Hindlimb muscle (tissue), 1 donor: Measurements from ENCODE around the gene PIK3C2B. TPM values are rescaled to one million over a fixed set of nuclear protein-coding genes. Genes with fewer than 3 reads are reported as not detected.
A peak's percentile ranks its signal among the peaks of the same experiment; 100 is the strongest.
"Not testable (repeated sequence)": the region's sequence is repeated elsewhere in the genome, so short reads cannot be mapped to it uniquely, and the experiment has no call there.

ENCODE experiments used
- DNase-seq: peaks from one replicate; pipeline ENCODE4 v3.0.0-alpha.2; 2013
- polyA plus RNA-seq: library from polyadenylated mRNA; unstranded; fragments of 120-200 nt; gene quantifications from one replicate; pipeline ENCODE4 v1.2.1, GENCODE V29; 2013; ENCODE audit not compliant: insufficient read length

PIK3C2B gene
- polyA plus RNA-seq, 1 donor: 39.7 TPM

DNA sequence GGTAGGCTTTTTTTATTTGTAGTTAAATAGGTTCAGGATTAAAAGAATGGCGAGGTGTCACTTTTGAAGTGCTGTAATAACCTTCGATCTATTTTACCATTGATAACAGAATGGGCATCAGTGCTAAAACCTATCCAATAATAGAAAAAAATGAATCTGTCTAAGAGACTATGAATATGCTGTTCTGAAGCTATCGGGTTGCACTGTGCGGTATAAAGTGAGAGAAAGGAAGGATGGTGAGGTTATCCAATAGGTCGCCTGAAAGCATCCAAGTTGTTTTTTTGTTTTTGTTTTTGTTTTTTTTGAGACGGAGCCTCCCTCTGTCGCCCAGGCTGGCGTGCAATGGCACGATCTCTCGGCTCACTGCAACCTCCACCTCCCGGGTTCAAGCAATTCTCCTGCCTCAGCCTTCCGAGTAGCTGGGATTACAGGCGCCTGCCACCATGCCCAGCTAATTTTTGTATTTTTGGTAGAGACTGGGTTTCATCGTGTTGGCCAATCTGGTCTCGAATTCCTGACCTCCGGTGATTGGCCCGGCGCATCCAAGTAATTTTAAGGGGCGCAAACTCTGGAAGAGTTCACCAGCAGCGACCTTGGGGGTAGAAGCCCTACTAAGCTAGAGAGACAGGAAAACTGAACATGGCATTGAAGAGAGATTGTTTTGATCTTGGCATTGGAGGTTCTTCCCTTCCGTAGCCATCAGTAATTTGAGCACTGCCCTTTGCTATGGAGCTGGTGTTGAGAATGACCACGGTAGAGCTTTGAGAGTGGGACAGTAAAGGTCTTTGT, 12.9 kb upstream of the PIK3C2B start:
- peak; percentile 57 for DNase-seq

- peak; percentile 95 for DNase-seq
Observed at GRCh38 chr1:204506969-204507316, 12.3 kb upstream of the PIK3C2B start.

GRCh38 chr1:204506201-204506968, 11.8 kb upstream of the PIK3C2B start:
- peak; percentile 76 for DNase-seq

- no peak for DNase-seq
Observed at GRCh38 chr1:204505674-204506200, 11.1 kb upstream of the PIK3C2B start.

- DNase-seq: no peak
Observed at GRCh38 chr1:204503913-204504519, 9.4 kb upstream of the PIK3C2B start.

DNA sequence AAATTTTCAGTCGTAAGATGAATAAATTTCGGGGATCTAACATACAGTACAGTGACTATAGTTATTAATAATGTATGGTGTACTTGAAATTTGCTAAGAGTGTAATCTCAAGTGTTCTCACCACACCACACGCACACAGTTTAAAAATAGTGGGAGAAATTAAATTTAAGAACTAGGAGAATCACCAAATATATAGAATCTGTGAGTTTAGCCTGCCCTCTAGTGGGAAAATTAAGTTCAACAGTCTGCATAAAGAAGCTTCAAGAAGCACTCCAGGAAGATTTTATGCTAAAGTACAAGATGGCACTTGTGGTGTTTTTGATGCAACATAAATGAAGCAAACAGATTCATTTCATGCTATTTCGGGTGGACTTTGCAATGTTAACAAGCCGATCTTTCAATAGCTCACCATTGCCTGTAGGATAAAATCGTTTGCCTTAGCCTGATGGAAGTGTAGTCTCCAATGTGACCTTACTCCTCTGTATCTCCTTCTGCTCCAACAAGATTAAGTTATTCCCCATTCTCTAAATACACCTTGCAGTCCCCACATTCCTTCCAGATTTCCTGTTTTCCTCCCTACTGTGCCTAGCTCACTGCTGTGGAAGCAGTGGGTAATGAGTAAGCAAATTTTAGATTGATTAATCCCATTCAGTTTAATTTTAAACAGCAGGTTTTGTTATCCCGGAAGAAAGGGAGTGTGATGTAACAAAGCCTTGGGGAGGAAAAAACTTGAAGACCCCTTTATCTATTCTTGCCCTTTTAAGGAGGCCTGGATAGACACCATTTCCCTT, 8.7 kb upstream of the PIK3C2B start:
- peak; percentile 70 for DNase-seq

GRCh38 chr1:204502241-204502640, 7.6 kb upstream of the PIK3C2B start:
- no peak for DNase-seq

- DNase-seq: no peak
Observed at GRCh38 chr1:204499511-204500468, 5.2 kb upstream of the PIK3C2B start.

GRCh38 chr1:204498981-204499380, 4.4 kb upstream of the PIK3C2B start:
- DNase-seq: no peak

GRCh38 chr1:204495777-204496176, 1.2 kb upstream of the PIK3C2B start:
- DNase-seq: no peak

DNA sequence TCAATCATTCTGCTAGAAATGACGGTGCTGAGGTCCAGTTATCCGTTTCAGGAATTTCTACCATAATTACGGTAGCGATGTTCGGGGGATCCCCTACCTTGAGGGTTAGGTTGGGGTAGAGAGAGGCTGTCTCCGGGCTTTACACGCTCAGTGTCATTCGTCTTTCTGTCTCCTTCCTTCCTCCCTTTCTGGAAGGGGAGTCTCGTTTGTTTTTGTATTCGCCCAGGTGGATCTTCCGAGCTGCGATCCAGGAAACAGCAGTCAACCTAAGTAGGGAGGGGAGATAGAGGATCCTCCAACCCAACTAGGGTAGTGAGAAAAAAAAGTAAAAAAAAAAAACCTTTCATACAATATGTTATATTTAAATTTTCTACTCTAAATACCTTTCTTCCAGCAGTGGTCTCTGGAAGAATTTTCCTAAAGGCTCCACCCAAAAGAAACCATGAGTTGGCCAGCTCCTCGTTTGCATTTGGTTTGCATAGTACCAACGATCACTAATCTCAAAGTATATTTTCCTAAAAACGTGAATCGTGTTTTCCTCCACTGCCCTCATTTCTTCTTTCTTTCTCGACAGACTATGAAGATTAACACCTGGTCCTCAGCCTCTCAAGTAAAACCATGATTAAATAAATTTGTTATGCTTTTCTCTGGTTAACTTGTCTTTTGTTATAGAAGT, 611 bp upstream of the PIK3C2B start:
- no peak for DNase-seq

GRCh38 chr1:204493984-204494280, 673 bp downstream of the PIK3C2B start:
- peak; percentile 46 for DNase-seq

DNA sequence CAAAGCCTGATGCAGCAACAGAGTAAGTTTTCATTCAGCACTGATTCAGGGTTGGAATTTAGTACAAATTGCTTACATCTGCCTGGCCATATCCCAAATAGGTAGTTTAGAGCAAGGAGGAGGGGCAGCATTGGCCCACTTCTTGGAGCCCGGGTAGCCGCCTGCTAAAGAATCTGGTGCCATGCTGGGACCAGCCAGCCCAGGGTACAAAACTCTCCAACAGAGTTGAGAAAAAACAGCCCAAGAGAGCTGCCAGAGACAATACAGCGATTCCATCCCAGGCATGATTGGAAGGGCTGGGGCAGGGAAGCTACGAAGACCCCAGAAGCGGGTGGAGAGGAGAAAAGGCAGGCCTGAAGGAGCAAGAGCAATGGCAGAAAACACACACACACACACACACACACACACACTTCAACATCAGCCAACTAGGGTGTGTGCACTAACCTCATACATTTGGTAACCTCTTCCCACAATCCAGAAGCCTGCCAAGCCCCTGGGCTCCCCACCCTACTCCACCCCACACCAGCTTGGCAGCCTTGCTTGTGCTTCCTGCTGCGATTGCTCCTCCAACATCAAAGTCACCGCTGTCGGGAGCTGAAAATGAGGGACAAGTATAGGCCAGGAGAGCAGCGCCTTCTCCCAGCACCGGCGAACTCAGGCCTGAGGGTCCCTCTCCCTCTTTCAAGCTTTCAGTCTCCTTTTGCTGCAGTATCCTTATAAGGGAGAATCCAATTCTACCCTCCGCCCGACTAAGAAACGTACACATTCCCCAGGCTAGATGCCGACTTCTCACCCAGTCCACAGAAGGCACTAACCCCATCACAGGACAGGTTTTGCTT, 1.2 kb downstream of the PIK3C2B start:
- DNase-seq: peak; percentile 47

DNA sequence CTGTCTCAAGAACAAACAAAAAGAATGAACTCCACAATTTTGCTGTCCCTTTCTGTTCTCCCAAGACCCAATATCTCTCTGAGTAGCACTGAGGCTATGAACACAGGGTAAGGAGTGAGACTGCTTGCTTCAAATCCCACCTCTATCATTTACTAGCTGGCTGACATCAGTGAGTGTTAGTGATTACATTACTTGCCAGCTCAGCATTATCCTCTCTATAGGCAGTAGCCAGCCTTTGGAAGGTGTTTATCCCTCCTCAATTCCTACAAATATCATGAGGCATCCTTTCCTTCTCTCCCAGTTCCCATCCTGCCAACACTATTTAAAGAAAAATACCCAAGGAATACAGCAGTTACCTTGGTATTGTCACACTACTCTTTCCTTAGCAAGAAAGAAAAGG, 3.0 kb downstream of the PIK3C2B start:
- no peak for DNase-seq

DNA sequence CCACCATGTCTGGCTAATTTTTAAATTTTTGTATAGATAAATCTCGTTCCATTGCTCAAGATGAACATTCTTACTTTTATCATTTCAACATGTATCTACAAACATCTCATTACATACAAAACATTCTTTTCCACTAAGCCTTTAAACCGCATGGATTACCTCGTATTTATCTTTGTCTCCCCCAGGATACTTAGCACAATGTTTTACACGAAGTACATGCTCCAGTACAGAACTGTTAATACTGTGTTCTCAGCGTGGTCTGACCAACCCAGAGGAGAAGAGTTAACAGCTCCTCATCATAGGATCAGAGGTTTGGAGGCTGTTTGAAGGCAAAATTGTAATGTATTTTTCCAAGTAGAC, 7.4 kb downstream of the PIK3C2B start:
- DNase-seq: no peak

- not testable (repeated sequence) for DNase-seq
Observed at GRCh38 chr1:204486513-204487255, 7.9 kb downstream of the PIK3C2B start.

GRCh38 chr1:204483791-204484190, 10.8 kb downstream of the PIK3C2B start:
- no peak for DNase-seq

- DNase-seq: no peak
Observed at GRCh38 chr1:204480515-204480914, 14.1 kb downstream of the PIK3C2B start.
